H1 (cell line): ENCODE results near the gene MUS81. TPM values are rescaled to one million over a fixed set of nuclear protein-coding genes. Genes with fewer than 3 reads are reported as not detected.

ENCODE experiments used
- ATF3 ChIP-seq: IDR thresholded peaks from 2 replicates; pipeline ENCODE4 v1.6.1; 2011; ENCODE audit warnings: low read depth, mild to moderate bottlenecking, low read length; ENCODE audit not compliant: insufficient read depth
- BRCA1 ChIP-seq: IDR thresholded peaks from 2 replicates; pipeline ENCODE4 v1.6.1; 2012; ENCODE audit warnings: low read depth, low read length, improper control_type of control experiment
- CHD2 ChIP-seq: IDR thresholded peaks from 2 replicates; pipeline ENCODE4 v1.6.1; 2012; ENCODE audit warnings: low read length, improper control_type of control experiment
- CTBP2 ChIP-seq: IDR thresholded peaks from 2 replicates; pipeline ENCODE4 v1.7.0; 2011; ENCODE audit warnings: borderline replicate concordance, mild to moderate bottlenecking, moderate library complexity, mixed read lengths, low read length; ENCODE audit not compliant: insufficient read depth, insufficient read length
- CTCF ChIP-seq, 3 experiments: IDR thresholded peaks; 1 replicate in 2 of 3; 2 replicates in 1 of 3; pipeline versions ENCODE4 v1.5.1 to v1.6.1; 2011; ENCODE audit warnings: low read length in 3 of 3, mild to moderate bottlenecking in 3 of 3, inconsistent platforms in 2 of 3, low read depth in 1 of 3, moderate library complexity in 1 of 3; ENCODE audit not compliant: insufficient read depth in 1 of 3; ENCODE audit errors: control extremely low read depth in 1 of 3
- EP300 ChIP-seq, 2 experiments: IDR thresholded peaks; 1 replicate in 1 of 2; 2 replicates in 1 of 2; pipeline ENCODE4 v1.6.1; 2011 to 2012; ENCODE audit warnings: low read depth in 2 of 2, low read length in 2 of 2, mild to moderate bottlenecking in 2 of 2, borderline replicate concordance in 1 of 2, inconsistent platforms in 1 of 2, moderate library complexity in 1 of 2
- EZH2 ChIP-seq: fragments of 200-600 bp; sonication (generic); IDR thresholded peaks from 2 replicates; pipeline ENCODE4 v1.7.1; 2012; ENCODE audit warnings: low read depth, mild to moderate bottlenecking, moderate library complexity, low read length, inconsistent platforms; ENCODE audit not compliant: severe bottlenecking
- FOSL1 ChIP-seq: IDR thresholded peaks from 2 replicates; pipeline ENCODE4 v1.6.1; 2011; ENCODE audit warnings: mild to moderate bottlenecking, low read depth, low read length, moderate library complexity; ENCODE audit not compliant: insufficient read depth
- HDAC2 ChIP-seq, 2 experiments: fragments of 300-600 bp in 1 of 2; sonication (generic) in 1 of 2; IDR thresholded peaks; 2 replicates each; pipeline ENCODE4 v1.6.1; 2011 to 2012; ENCODE audit warnings: low read depth in 2 of 2, low read length in 2 of 2, mild to moderate bottlenecking in 2 of 2, moderate library complexity in 2 of 2, borderline replicate concordance in 1 of 2, inconsistent platforms in 1 of 2
- MAFK ChIP-seq: IDR thresholded peaks from 2 replicates; pipeline ENCODE4 v1.6.1; 2012; ENCODE audit warnings: low read depth, mild to moderate bottlenecking, improper control_type of control experiment, low read length
- MAX ChIP-seq: IDR thresholded peaks from 2 replicates; pipeline ENCODE4 v1.6.1; 2012; ENCODE audit warnings: inconsistent platforms
- PHF8 ChIP-seq: fragments of 200-600 bp; sonication (generic); conservative IDR thresholded peaks from 2 replicates; pipeline ENCODE4 v1.7.1; 2012; ENCODE audit warnings: low read depth, mild to moderate bottlenecking, inconsistent platforms, low read length, moderate library complexity
- POLR2A ChIP-seq, 2 experiments: IDR thresholded peaks; 1 replicate in 1 of 2; 2 replicates in 1 of 2; pipeline ENCODE4 v1.6.1; 2011; ENCODE audit warnings: low read depth in 2 of 2, low read length in 2 of 2, mild to moderate bottlenecking in 2 of 2; ENCODE audit errors: control extremely low read depth in 1 of 2
- RXRA ChIP-seq: IDR thresholded peaks from 2 replicates; pipeline ENCODE4 v1.6.1; 2011; ENCODE audit warnings: low read depth, mild to moderate bottlenecking, low read length, moderate library complexity; ENCODE audit not compliant: insufficient read depth
- SIX5 ChIP-seq: IDR thresholded peaks from 2 replicates; pipeline ENCODE4 v1.6.1; 2011; ENCODE audit warnings: mild to moderate bottlenecking, low read depth, low read length
- SP2 ChIP-seq: IDR thresholded peaks from 2 replicates; pipeline ENCODE4 v1.6.1; 2012; ENCODE audit warnings: mild to moderate bottlenecking, low read length, inconsistent platforms
- SRF ChIP-seq: IDR thresholded peaks from 2 replicates; pipeline ENCODE4 v1.6.1; 2011; ENCODE audit warnings: mild to moderate bottlenecking, low read depth, low read length, moderate library complexity
- TAF7 ChIP-seq: optimal IDR thresholded peaks from 2 replicates; pipeline ENCODE3; 2011; ENCODE audit warnings: low read depth, mild to moderate bottlenecking, inconsistent platforms, low read length, moderate library complexity, borderline replicate concordance
- TBP ChIP-seq: IDR thresholded peaks from 2 replicates; pipeline ENCODE4 v1.6.1; 2011; ENCODE audit warnings: low read depth, low read length, improper control_type of control experiment
- TEAD4 ChIP-seq: IDR thresholded peaks from 2 replicates; pipeline ENCODE4 v1.6.1; 2012; ENCODE audit warnings: low read depth, low read length, inconsistent platforms, mixed read lengths
- YY1 ChIP-seq: IDR thresholded peaks from 2 replicates; pipeline ENCODE4 v1.6.1; 2011; ENCODE audit warnings: low read depth, mild to moderate bottlenecking, low read length
- polyA plus RNA-seq, 7 experiments: library from polyadenylated mRNA; depleted of rRNA in 3 of 7; stranded (reverse) in 5 of 7; unstranded in 2 of 7; fragments of >200 nt in 5 of 7; fragments of 200-250 nt in 2 of 7; gene quantifications; 1 replicate in 5 of 7; 2 replicates in 1 of 7; 4 replicates in 1 of 7; pipeline versions ENCODE4 v1.2.1 to v1.2.3, GENCODE V29; 2011 to 2013; ENCODE audit warnings: missing spikeins in 2 of 7, mixed read lengths in 2 of 7
- total RNA-seq: library from RNA; stranded (reverse); fragmentation: NEBNext Ultra II Directional; extraction: Animal tissue kit (Norgen Biotek cat#: 25700); gene quantifications from 2 replicates; pipeline ENCODE4 v1.2.1, GENCODE V29; 2021

MUS81 gene
- total and polyA plus RNA-seq, 2 of the 8 experiments (the other 6 are each of a cell fraction or from before 2014, with no cell fraction given): 30.2 to 31.5 TPM

- no peak for TF ChIP-seq PHF8
- TF ChIP-seq TAF7: peak; percentile 20
- TF ChIP-seq YY1: no peak
- TF ChIP-seq SP2: no peak
- no peak for TF ChIP-seq MAFK
- TF ChIP-seq BRCA1: no peak
- TF ChIP-seq ATF3: no peak
- TF ChIP-seq TEAD4: no peak
- no peak for TF ChIP-seq FOSL1
- TF ChIP-seq EP300 (IDR thresholded peaks at IDR 0.05; ENCODE audit: borderline replicate concordance in 1 of 2, low read depth in 2 of 2, low read length in 2 of 2): no peak
- TF ChIP-seq POLR2A (IDR thresholded peaks at IDR 0.05; ENCODE audit: control extremely low read depth in 1 of 2, low read depth in 2 of 2, low read length in 2 of 2): peak in 1 of 2 experiments; percentile 35; a peak in 1 of 3 replicates
- no peak for TF ChIP-seq TBP
- TF ChIP-seq CHD2: no peak
- TF ChIP-seq SIX5: no peak
- TF ChIP-seq CTBP2: no peak
- TF ChIP-seq EZH2: no peak
- no peak for TF ChIP-seq HDAC2 (IDR thresholded peaks at IDR 0.05; ENCODE audit: borderline replicate concordance in 1 of 2, low read depth in 2 of 2, low read length in 2 of 2)
- TF ChIP-seq SRF: no peak
- TF ChIP-seq MAX: no peak
- TF ChIP-seq RXRA: no peak
- peak in 2 of 3 experiments; percentile 27 to 47; a peak in 2 of 4 replicates for TF ChIP-seq CTCF (IDR thresholded peaks at IDR 0.05; ENCODE audit: control extremely low read depth in 1 of 3, insufficient read depth in 1 of 3, low read depth in 1 of 3, low read length in 3 of 3)
Measured at GRCh38 chr11:65853246-65853979, 6.8 kb upstream of the MUS81 start (continued).
